Activated CD8-positive, alpha-beta memory T cell treated with anti-CD3 and anti-CD28 coated beads, Interleukin-2, amount 50 U/mL, for 24 hours (primary cell): ENCODE measurements around the gene RASD2.
"Not testable (repeated sequence)": the region's sequence is repeated elsewhere in the genome, so short reads cannot be mapped to it uniquely, and the experiment has no call there.

Experiments used
- DNase-seq: peaks from one replicate; pipeline ENCODE4 v3.0.0-alpha.2; 2020; ENCODE audit errors: extremely low read depth

The RASD2 gene, protein sequence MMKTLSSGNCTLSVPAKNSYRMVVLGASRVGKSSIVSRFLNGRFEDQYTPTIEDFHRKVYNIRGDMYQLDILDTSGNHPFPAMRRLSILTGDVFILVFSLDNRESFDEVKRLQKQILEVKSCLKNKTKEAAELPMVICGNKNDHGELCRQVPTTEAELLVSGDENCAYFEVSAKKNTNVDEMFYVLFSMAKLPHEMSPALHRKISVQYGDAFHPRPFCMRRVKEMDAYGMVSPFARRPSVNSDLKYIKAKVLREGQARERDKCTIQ

DNA sequence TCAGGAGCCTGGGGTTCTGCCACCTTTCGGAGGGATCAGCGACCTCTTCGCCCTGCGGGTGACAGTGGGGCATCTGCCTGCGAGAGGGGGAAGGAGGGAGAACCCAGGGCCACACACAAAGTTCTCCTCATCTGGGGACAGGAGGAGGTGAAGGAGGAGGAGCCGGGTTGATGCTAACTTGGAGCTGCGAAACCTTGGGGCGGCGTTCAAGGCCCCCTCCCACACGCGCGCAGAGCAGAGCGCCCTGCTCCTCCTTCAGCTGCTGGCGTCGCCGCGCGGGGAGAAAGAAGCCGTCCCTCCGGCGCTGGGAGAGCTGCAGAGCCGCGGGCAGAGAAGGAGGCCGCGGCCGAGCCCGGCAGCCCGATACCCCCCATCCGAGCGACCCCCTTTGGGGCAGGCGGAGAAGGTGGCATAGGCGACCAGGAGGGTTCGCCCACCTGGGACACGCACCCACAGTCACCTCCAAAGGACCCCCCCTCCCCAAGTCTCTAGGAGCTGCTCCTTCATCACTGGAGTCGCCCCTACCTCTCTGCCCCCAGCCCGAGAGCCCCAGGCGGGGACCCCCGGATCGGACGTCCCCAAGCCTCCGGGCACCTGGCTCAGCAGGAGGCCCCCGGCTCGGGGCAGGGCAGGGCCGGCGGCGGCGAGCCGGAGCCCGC lies at the start of gene RASD2:
RASD2 (plus strand) TSS at position 237 of the 659 bp plus-strand sequence. CDS start 5,979 bp downstream, outside the sequence.
- no peak for DNase-seq

DNA sequence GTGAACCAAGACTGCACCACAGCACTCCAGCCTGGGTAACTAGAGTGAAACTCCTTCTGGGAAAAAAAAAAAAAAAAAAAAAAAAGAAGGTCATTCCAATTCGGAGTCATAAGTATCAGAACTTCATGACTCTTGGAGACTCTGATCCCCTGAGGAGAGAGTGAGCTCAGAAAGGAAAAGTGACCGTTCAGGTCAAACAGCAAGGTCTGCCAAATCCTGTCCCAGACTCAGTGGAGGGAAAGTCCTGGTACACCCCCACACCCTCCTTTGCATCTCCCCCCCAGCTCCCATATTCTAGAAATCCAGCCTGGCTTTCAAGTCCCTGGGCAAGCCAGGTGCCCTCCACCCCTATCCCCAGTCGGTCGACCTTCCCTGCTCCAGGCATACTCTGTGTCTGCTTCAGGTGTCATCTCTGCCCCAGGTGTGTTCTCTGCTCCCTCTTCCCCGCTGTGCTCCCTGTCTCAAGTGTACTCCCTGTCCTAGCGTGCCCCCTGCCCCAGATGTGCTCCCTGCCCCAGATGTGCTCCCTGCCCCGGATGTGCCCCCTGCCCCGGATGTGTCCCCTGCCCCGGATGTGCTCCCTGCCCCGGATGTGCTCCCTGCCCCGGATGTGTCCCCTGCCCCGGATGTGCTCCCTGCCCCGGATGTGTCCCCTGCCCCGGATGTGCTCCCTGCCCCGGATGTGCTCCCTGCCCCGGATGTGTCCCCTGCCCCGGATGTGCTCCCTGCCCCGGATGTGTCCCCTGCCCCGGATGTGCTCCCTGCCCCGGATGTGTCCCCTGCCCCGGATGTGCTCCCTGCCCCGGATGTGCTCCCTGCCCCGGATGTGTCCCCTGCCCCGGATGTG lies 49.3 kb upstream of the RASD2 start:
- DNase-seq, result not testable (repeated sequence)

DNA sequence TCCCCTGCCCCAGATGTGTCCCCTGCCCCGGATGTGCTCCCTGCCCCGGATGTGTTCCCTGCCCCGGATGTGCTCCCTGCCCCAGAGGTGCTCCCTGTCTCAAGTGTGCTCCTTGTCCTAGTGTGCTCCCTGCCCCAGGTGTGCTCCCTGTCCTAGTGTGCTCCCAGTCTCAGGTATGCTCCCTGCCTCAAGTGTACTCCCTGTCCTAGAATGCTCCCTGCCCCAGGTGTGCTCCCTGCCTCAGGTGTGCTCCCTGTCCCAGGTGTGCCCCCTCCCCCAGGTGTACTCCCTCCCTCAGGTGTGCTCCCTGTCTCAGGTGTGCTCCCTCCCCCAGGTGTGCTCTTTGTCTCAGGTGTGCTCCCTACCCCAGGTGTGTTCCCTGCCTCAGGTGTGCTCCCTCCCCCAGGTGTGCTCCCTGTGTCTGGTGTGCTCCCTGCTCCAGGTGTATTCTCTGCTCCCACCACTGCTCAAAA lies 48.7 kb upstream of the RASD2 start:
- DNase-seq, result no peak

DNA sequence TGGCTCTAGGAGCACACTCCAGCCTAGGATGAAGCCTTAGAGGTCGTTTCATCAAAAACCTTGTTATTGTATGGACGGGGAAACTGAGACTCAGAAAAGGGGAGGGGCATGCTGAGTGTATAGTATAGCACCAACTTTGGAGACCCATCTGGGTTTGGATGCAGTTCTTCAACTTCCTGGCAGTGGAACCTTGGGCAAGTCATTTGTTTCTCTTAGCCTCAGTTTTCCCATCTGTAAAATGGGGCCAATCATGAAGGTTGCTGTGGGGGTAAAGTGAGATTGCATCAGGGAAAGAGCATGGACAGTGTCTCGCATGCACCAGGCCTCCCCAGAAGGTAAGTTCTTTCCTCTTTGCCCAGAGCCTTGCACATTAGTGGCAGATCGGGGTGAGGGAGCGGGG lies 47.6 kb upstream of the RASD2 start:
- no peak for DNase-seq

DNA sequence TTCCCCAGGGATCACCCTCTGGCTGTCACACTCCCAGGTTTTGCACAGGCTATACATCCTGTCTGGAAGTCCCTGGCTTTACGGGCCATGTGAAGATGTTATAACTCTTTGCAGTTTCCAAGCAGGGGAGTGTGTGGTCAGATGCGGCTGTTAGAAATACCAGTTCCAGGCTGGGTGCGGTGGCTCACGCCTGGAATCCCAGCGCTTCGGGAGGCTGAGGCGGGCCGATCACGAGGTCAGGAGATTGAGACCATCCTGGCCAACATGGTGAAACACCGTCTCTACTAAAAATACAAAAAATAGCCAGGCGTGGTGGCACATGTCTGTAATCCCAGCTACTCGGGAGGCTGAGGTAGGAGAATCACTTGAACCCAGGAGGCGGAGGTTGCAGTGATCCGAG lies 44.9 kb upstream of the RASD2 start:
- not testable (repeated sequence) for DNase-seq

DNA sequence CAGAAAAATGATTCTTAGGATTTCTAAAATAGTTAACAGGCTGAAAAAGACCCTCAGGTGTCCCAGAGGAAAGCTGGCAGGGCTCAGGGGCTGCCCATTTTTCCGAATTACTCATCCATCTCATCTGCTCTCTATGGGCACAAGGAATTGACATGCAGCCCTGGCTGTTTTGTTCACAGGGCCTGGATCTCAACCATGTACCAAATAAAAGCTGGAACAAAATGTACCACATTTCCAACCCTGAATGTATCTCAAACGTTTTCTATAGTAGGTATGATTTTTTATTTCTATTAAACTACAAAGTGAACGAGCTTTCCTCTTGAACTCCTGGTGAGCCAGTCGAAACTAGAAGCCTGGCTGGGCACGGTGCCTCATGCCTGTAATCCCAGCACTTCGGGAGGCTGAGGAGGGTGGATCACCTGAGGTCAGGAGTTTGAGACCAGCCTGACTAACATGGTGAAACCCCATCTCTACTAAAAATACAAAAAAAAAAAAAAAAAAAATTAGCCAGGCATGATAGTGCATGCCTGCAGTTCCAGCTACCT lies 43.8 kb upstream of the RASD2 start:
- DNase-seq, result no peak

DNA sequence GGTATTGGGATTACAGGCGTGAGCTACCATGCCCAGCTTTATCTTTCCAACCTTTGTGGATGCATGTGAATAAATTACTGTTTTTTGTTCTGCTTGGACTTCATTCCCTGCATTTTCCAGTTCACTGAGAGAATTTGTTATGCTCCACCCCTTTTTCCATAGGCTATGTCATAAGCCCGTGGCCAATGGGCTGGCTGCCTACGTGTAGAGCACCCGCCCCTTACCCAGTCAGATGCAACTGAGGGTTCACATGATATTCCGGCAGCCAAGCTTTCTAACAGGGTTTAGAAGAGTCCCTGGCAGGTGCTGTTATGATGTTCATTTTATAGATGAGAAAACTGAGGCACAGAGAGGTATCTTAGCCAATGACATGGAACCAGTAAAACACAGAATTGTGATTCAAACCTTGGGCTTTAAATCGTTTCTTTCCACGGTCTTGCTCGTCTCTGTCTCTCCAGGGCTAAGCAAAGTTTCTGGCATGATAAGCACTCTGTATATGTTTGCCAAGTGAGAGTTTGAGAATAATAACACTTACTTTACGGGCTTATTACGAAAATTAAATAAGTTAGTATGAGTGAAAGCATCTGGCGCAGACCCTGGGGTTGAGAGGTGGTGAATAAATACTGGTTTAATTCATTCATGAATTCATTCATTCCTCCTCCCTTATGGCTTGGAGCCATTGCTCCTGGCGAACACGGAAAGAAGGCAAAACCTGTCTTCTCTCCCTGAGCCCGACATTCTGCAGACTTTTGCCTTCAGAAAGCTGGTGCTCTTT lies 42.4 kb upstream of the RASD2 start:
- DNase-seq, result no peak

DNA sequence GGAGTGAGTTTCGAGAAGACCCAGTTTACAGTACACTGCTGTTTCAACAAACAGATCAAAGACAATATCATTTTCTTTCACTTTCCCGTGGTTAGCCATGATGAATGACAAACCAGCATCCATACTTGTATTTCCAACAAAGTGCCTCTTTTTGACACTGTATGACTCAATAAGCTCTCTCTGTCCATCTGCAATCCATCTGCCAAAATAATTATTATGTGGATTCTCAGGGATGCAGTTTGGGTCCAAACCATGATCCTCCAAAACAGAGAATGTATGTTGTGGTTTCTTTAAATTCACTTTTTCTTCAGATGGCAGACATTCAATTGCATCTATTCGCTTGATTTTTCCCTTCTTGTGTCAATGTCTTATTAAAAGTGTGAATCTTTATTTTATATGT lies 37.8 kb upstream of the RASD2 start:
- DNase-seq, result no peak

DNA sequence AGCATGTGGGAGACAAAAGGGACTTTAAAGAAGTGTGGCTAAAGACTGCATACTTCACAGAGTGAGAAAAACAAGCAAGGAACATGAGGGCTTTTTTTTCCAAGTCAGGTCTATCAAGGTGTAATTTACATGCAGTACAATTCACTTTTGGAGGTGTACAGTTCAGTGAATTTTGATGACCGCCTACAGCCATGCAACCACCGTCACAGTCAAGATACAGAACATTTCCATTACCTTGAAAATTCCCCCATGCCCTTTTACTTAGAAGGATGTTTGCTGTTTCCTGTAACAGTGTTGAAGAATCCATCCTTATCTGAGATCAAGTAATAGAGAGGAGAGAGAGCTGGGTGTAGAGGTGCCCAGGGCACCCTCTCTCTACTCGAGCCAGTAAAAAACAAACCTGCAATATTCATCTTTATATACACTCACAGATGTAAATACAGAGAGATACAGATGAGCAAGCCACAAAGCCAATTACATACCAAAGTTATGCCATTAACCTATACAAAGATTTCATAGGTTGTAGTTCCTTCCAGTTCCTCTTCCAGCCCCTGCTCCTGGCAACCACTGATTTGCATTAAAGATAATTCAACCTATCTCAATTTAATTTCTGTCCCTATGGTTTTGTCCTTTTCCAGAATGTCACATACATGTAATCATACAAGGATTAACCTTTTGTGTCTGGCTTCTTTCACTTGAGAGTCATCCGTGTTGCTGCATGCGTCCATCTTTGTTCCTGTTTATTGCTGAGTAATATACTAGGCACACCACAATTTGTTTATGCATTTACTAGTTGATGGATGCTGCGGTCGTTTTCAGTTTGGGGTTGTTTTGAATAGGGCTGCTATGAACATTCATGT lies 35.0 kb upstream of the RASD2 start:
- no peak for DNase-seq

DNA sequence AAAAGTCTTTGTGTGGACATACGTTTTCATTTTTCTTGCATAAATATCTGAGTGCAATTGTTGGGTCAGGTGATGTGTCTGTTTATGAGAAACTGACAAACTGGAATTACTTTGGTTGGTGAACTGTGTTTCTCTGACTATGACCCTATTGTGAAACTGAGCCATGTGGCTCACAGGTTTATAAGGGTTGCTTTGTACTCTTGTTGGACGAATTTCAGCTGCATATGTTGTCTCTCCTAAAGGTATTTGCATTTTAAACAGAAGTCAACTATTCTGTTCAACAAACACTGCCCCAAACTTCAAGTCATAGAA lies 34.4 kb upstream of the RASD2 start:
- no peak for DNase-seq

DNA sequence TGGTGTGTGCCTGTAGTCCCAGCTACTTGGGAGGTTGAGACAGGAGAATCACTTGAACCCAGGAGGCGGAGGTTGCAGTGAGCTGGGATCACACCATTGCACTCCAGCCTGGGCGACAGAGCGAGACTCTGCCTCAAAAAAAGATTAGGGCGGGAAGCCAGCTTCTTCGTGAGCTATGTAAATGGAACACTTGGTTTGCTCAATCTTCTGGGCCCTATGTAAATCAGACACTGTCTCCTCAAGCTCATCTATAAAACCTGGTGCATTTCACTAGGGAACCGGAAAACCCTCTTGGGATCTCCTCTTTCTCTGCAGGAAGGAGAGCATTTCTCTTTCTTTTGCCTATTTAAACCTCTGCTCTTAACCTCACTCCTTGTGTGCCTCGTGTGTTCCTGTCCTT lies 32.8 kb upstream of the RASD2 start:
- not testable (repeated sequence) for DNase-seq

DNA sequence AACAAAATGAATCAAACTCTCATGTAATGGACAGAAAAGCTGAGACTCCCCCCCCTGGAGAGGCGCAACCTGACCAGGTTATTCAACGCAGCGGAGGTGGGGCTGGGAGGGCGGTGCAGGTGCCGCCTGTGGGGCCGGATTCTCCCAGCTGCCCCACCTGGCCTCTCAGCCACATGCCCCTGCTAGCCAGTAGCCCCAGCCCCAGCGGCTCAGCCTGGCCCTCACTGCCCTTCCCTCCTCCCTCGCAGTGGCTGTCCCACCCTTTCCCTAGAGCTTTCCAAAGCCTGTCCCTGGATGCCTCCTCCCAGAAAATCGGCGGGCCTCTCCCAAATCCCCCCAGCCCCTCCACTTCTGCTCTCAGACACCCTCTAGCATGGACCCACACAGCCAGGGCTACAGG lies 31.2 kb upstream of the RASD2 start:
- DNase-seq, result no peak

DNA sequence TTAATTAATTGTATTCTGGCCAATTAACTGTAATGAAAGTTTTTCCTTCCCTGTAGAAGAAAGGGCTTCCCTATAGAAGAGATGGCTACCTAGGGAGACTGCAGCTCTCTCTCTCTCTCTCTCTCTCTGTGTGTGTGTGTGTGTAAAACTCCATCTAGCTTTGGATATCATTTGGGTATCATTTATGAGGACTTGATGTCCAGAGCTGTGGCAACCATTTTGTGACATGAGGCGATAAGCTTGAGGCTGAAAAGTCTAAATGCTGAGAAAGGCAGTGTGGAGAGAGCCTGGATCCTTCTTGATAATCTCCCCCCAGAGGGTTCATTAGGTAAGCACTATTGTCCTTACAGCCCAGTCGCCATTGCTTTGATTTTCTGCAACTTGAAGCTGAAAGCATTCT lies 30.7 kb upstream of the RASD2 start:
- DNase-seq, result no peak

DNA sequence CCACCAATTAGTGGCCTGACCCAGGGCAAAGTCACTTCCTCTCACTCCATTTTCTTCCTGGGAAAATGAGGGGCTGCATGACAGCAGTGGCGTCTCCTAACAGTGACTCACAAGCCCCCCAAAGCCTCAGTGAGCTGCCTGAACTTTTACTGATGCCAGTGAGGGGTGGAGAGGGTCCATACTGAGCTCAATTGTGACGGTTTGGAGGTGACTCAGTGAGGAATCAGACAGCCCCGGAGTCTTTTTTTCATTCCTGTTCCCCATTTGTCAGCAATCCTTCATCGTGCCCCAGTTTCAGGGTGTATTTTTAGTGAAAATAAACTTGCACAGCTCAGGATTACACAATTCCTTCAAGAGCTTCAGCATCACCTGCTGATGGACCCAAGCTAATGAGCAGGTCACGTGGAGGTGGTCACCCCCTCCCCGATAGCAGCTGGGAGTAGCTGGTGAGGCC lies 30.1 kb upstream of the RASD2 start:
- DNase-seq, result no peak

DNA sequence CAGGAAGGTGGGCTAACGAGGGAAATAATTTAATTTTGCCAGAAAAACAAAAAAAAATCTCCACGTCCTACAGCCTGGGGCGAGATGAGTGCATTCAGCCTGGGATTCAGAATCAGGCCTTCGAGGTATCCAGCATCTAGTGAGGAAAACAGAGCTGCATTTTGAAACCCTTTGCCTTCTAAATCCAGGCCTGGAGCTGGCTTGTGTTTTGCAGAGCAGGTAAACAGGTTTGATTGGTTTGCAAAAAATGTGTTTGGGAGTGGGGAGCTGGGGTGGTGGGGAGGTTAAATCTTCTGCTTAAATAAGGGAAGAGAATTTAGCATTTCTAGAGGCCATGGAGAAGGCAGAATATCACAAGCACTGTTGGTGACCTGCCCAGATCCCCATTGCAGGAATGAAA lies 29.7 kb upstream of the RASD2 start:
- DNase-seq, result no peak

DNA sequence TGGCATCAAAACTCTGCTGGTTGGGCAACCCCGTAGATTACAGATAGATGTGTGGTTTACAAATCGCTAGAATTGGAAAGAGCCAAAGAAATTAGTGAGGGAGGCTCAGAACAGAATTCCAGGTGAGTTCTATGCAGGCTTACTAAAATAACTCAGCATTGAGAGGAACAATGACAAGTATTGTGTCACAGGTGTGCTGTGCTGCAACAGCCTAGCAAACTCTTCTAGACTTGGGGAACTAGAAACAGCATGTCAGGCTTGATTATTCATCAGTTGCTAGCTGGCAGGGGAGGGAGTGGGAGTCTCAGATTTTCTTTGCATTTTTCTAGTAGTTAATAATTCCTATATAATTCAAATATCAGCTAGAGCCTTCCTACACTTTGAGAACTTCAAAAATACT lies 26.3 kb upstream of the RASD2 start:
- DNase-seq, result no peak

DNA sequence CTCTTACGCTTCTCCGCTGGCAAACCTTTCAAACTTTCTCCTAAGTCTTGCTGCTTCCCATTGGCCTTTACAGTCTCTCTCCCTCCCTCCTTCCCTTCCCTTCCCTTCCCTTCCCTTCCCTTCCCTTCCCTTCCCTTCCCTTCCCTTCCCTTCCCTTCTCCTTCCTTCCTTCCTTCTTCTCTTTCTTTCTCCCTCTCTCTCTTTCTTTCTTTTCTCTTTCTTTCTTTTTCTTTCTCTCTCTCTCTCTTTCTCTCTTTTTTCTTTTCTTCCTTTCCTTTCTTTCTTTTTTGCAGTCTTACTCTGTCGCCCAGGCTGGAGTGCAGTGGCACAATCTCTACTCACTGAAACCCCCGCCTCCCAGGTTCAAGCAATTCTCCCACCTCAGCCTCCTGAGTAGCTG lies 24.7 kb upstream of the RASD2 start:
- not testable (repeated sequence) for DNase-seq

DNA sequence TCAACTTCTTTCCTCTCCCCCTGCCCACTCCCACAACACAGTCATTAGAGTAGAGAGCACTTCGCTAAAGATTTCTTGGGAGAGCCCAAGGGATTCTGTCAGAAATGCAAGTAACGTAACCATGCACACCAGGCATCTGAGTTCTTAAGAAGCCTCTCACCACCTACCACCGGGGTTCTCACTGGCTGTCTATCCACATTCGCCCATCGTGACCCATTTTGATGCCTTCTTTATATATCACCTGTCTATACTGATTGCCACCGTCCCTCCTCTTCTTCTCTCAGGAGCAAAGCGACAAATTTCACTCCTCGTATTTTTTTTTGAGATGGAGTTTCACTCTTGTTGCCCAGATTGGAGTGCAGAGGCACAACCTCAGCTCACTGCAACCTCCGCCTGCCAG lies 23.9 kb upstream of the RASD2 start:
- no peak for DNase-seq

DNA sequence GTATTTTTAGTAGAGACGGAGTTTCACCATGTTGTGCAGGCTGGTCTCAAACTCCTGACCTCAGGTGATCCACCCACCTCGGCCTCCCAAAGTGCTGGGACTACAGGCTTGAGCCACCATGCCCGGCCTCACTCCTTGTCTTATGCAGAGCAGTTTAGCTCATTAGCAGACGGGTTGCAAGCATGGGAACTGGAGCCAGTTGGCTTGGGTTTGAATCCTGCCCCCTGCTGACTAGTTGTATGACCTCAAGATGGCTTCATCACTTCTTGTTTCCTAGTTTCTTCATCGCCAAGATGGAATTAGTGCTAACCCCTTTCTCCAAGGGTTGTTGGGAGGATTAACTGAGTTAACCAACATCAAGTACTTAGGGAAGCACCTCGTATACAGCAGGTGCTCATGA lies 23.4 kb upstream of the RASD2 start:
- no peak for DNase-seq

DNA sequence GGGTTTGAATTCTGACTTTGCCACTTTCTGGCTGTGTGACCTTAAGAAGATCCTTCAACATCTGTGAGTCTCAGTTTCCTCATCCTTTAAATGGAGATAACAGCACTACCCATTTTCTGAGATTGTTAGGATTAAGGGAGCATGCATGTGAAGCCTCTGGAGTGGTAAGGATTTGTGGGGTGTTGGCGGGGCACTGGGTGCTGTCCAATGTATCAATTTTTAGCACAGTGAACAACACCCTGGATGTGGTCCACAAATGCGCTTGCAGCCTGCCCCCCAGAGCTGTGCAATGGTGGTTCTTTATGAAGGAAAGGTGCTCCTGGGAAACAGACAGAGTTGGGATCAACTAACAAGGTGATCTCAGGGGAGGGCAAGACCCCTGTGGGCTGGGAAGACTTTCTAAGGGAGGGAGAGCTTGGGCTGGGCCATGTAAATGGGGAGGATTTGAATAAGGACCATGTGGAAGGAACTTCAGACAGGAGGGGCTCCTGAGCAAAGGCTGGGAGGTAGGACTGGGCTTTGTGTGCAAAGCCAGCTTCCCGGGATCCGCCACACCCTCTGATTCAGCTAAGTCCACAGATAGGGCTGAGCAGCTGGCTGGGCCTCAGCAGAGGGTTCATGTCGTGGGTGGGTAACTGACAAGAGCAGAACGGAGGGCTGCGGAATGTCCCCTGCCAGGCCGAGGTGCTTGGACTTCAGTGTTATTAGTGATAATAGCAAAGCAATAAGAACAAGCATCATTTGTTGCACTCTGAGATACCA lies 22.7 kb upstream of the RASD2 start:
- no peak for DNase-seq
